NCI-H2196 treated with DMSO at 0.1 percent for 48 hours (cell line): ENCODE measurements around the gene MAG.
"Not testable (repeated sequence)": the region's sequence is repeated elsewhere in the genome, so short reads cannot be mapped to it uniquely, and the experiment has no call there.

Experiments
- DNase-seq: peaks from one replicate; lab custom pipeline; 2025; ENCODE audit not compliant: unreplicated experiment; lab: John Stamatoyannopoulos, UW

Gene MAG

DNA sequence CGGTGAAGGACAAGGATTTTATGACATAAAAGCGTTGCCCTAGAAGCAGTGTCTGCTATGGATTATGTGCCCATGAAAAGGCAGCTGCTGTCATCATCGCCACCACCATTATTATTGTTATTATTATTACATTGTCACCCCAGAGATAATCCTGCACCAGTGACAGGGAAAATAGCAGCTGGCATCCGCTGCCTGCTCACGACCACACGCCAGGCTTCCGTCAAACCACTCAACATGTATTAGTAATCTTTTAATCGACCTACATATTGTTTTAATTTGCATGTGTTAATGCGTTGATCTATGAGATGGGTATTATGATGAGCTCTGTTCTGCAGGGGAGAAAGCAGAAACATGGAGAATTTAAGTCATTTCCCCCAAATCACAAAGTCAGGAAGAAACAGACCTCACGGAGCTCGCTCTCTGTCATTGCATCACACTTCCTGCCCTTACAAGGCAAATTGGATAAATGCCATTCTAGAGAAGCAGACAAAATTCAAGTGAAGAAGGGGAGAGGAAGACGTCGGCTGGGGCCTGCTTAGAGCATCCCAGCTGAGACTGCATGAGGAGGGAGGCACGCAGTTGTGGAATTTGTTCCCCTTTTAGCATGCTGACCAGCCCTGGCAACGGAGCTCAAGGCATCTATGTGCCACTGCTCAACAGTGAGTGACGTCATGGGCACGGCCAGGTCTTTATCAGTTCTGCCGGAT is 66.1 kb downstream of the MAG start, which contains the start of gene FFAR3:
FFAR3 (plus strand) TSS at position 594 of the 707 bp plus-strand sequence. CDS start 431 bp downstream, outside the sequence.
- DNase-seq: no peak

- DNase-seq: not testable (repeated sequence)
These were observed 66.9 kb downstream of the MAG start for GRCh38 chr19:35358834-35359233.

GRCh38 chr19:35359395-35359794 is 67.4 kb downstream of the MAG start:
- not testable (repeated sequence) for DNase-seq

GRCh38 chr19:35360081-35360480 is 68.1 kb downstream of the MAG start:
- not testable (repeated sequence) for DNase-seq

GRCh38 chr19:35360880-35361420 is 69.0 kb downstream of the MAG start:
- no peak for DNase-seq

DNA sequence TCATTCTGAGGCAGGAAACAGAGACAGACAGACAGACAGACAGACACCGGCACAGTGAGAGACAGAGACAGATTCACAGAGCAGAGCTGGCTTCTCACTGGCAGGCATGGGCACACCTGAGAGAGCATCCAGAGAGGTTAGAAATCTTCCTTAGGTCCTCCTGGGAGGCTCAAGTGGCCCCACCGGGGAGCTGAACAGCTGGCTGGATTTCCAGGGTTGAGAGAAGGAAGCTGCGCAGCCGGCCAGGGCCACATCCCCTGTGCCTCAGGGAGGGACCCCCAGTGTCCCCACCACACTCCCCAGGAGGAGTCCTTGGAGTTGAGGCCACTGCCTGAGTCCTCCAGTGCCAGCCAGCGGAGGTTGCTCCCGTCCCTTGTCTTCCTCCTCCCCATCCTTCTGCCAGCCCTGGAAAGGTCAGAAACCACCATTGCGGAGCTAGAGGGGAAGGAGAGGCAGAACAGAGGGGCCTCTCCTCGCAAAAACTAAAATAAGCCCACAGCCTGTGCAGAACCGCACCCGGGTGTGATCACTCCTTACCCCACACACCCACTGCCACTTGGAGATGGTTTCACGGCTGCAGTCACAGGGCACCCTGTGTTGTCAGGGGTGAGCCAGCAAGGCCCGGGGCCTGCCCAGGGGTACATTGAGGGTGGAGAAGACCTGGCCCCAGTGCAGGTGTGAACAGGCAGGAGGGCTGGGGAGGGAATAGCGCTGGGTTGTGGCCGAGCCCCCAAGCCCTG is 70.5 kb downstream of the MAG start:
- no peak for DNase-seq

DNA sequence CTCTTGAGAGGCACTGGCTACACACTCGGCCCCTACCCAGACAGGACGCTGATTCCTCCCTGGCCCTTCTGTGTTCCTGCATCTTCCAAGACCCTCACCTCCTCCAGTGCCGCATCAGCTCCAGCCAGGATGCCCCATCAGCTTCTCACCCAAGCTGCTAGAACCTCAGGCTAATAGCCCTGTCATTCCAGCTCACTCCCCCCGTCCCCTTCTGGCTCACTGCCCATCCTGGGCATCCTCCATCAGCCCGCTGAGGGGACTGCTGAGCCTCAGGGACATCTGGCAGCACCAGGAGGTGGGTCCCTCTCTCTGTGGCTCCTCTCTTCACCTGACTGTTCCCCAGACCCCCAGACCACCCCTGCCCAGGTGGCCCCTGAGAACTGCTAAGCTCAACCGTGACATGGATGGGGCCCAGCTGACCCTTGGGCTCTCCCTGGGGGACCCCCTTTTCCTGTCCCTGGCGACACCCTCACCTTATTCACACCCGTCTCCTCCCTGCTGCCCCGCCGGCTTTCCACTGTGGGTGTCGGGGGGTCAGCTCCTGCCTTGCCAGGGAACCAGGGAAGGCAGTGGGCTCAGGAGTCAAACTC is 71.1 kb downstream of the MAG start:
- no peak for DNase-seq
